Peyer's patch (tissue), 4 donors: Measurements from ENCODE around the gene PVALEF.

Experiments
- CTCF ChIP-seq, 6 experiments: fragments of 450-650 bp in 4 of 6; fragments of 200-600 bp in 2 of 6; sonication (generic) in 1 of 6; IDR thresholded peaks; one replicate each; pipeline ENCODE4 v1.5.1; 2017 to 2019; ENCODE audit warnings: antibody characterized with exemption in 6 of 6, mild to moderate bottlenecking in 3 of 6, moderate library complexity in 1 of 6
- POLR2A ChIP-seq, 2 donors: fragments of 450-650 bp; IDR thresholded peaks; one replicate each; pipeline ENCODE4 v1.5.1; 2017; ENCODE audit warnings: antibody characterized with exemption in 2 of 2, mild to moderate bottlenecking in 2 of 2, moderate library complexity in 2 of 2

- TF ChIP-seq CTCF (IDR thresholded peaks at IDR 0.05) (no peak), POLR2A (IDR thresholded peaks at IDR 0.05) (no peak)
Measured at GRCh38 chr17:81218991-81219390, 53.7 kb downstream of the PVALEF start.
